ENCODE data around the gene GATAD2B. TPM values are rescaled to one million over a fixed set of nuclear protein-coding genes. Genes with fewer than 3 reads are reported as not detected.

GATAD2B gene
- polyA plus RNA-seq, 3 donors = 1.1 to 11.0 (median 2.0) TPM

- no peaks in the 10 kb centered on the region for H3K4me1 ChIP-seq (ENCODE audit: control insufficient read depth in 1 of 2, insufficient read depth in 2 of 2, low read length in 2 of 2)
- H3K27me3 ChIP-seq (ENCODE audit: control insufficient read depth in 2 of 2, insufficient read depth in 2 of 2, low read length in 2 of 2) = no peaks in the 10 kb centered on the region
- Mint-ChIP-seq H3K4me1 (peaks cover 2% of the 10 kb centered on the region), H3K4me3 (no peak overlapping the region), H3K9me3 (no peaks in the 10 kb centered on the region), H3K36me3 (peaks cover 16 to 42% of the 10 kb centered on the region in 2 donors), H3K27me3 (ENCODE audit: low read depth in 3 of 3) (no peaks in the 10 kb centered on the region), H3K27ac (peak overlapping the region in 2 of 7 donors; percentile 3 to 42)
- WGBS (ENCODE audit: insufficient coverage) = 100% methylated on average over 1 of the region's 6 CpGs
- TF ChIP-seq CTCF (IDR thresholded peaks at IDR 0.05) = no peak
- intact Hi-C loops (cut with micrococcal nuclease) = loop anchor here in 1 of 2 donors (10.0 kb wide), 1 partner anchor 63 kb away; no protein-coding TSS in a partner anchor
- H3K4me2 ChIP-seq (replicated peaks; ENCODE audit: extremely low read depth, low read length, poor library complexity, severe bottlenecking) = no peak overlapping the region
- H3K9me3 ChIP-seq (replicated peaks in 1 of 2; ENCODE audit: control insufficient read depth in 1 of 2, insufficient read depth in 1 of 2, low read length in 2 of 2) = no peaks in the 10 kb centered on the region
- no peak overlapping the region for H3K9ac ChIP-seq (ENCODE audit: insufficient read depth, low read length, poor library complexity, severe bottlenecking)
- H3K79me2 ChIP-seq (ENCODE audit: insufficient read depth, low read length) = peaks cover 99% of the 10 kb centered on the region
- H4K20me1 ChIP-seq (ENCODE audit: insufficient read depth, low read length) = peaks cover 84% of the 10 kb centered on the region
- H3K36me3 ChIP-seq (replicated peaks in 1 of 2; ENCODE audit: control insufficient read depth in 1 of 2, insufficient read depth in 2 of 2, low read length in 2 of 2) = peaks cover 0 to 21% of the 10 kb centered on the region in 2 donors
- no peak for DNase-seq
- H3K4me3 ChIP-seq (replicated peaks in 1 of 3; ENCODE audit: low read depth in 2 of 3, low read length in 3 of 3) = no peak overlapping the region
- no peak overlapping the region for H3K27ac ChIP-seq (ENCODE audit: low read depth in 1 of 2, low read length in 2 of 2)
- no peak overlapping the region for H2AFZ ChIP-seq (ENCODE audit: insufficient read depth, low read depth, low read length, poor library complexity, severe bottlenecking)
Measured at GRCh38 chr1:153908071-153908470, 14.7 kb downstream of the GATAD2B start.

GRCh38 chr1:153907134-153907533 lies 15.6 kb downstream of the GATAD2B start:
- H3K27ac ChIP-seq (ENCODE audit: low read depth in 1 of 2, low read length in 2 of 2) = no peak overlapping the region
- Mint-ChIP-seq H3K27ac (peak overlapping the region in 1 of 7 donors; percentile 37), H3K4me1 (peaks cover 2% of the 10 kb centered on the region), H3K36me3 (peaks cover 16 to 45% of the 10 kb centered on the region in 2 donors), H3K4me3 (no peak overlapping the region), H3K9me3 (no peaks in the 10 kb centered on the region), H3K27me3 (ENCODE audit: low read depth in 3 of 3) (no peaks in the 10 kb centered on the region)
- H3K79me2 ChIP-seq (ENCODE audit: insufficient read depth, low read length) = peaks cover 99% of the 10 kb centered on the region
- intact Hi-C loops (cut with micrococcal nuclease) = loop anchor here in 1 of 2 donors (10.0 kb wide), 1 partner anchor 62 kb away; no protein-coding TSS in a partner anchor
- H4K20me1 ChIP-seq (ENCODE audit: insufficient read depth, low read length) = peaks cover 84% of the 10 kb centered on the region
- H3K4me1 ChIP-seq (ENCODE audit: control insufficient read depth in 1 of 2, insufficient read depth in 2 of 2, low read length in 2 of 2) = no peaks in the 10 kb centered on the region
- no peak overlapping the region for H3K9ac ChIP-seq (ENCODE audit: insufficient read depth, low read length, poor library complexity, severe bottlenecking)
- peaks cover 3 to 29% of the 10 kb centered on the region in 2 donors for H3K36me3 ChIP-seq (replicated peaks in 1 of 2; ENCODE audit: control insufficient read depth in 1 of 2, insufficient read depth in 2 of 2, low read length in 2 of 2)
- no peak for TF ChIP-seq CTCF (IDR thresholded peaks at IDR 0.05)
- no peak overlapping the region for H3K4me2 ChIP-seq (replicated peaks; ENCODE audit: extremely low read depth, low read length, poor library complexity, severe bottlenecking)
- H3K9me3 ChIP-seq (replicated peaks in 1 of 2; ENCODE audit: control insufficient read depth in 1 of 2, insufficient read depth in 1 of 2, low read length in 2 of 2) = no peaks in the 10 kb centered on the region
- DNase-seq = no peak
- no peaks in the 10 kb centered on the region for H3K27me3 ChIP-seq (ENCODE audit: control insufficient read depth in 2 of 2, insufficient read depth in 2 of 2, low read length in 2 of 2)
- 100% methylated on average over 2 of the region's 6 CpGs for WGBS (ENCODE audit: insufficient coverage)
- H2AFZ ChIP-seq (ENCODE audit: insufficient read depth, low read depth, low read length, poor library complexity, severe bottlenecking) = no peak overlapping the region
- H3K4me3 ChIP-seq (replicated peaks in 1 of 3; ENCODE audit: low read depth in 2 of 3, low read length in 3 of 3) = no peak overlapping the region

Data from CD14-positive monocyte (primary cell).